ENCODE data around the gene GIT1.
"Not testable (repeated sequence)": the region's sequence is repeated elsewhere in the genome, so short reads cannot be mapped to it uniquely, and the experiment has no call there.

Gene GIT1

GRCh38 chr17:29567554-29568330, 21.7 kb downstream of the GIT1 start:
- DNase-seq (ENCODE audit: low spot score) = peak; percentile 80

- no peak for DNase-seq (ENCODE audit: low spot score)
These were observed 22.2 kb downstream of the GIT1 start for GRCh38 chr17:29567304-29567553.

- peak; percentile 85 for DNase-seq (ENCODE audit: low spot score)
These were observed 22.8 kb downstream of the GIT1 start, which contains the start of gene ABHD15 for GRCh38 chr17:29566473-29567303. Gene ABHD15 (minus strand): TSS chr17:29567037. CDS start chr17:29566966, 71 bp downstream.

GRCh38 chr17:29565643-29566472, 23.6 kb downstream of the GIT1 start:
- peak; percentile 54 for DNase-seq (ENCODE audit: low spot score)

GRCh38 chr17:29563816-29564215, 25.6 kb downstream of the GIT1 start:
- DNase-seq (ENCODE audit: low spot score) = no peak

- no peak for DNase-seq (ENCODE audit: low spot score)
These were observed 26.8 kb downstream of the GIT1 start for GRCh38 chr17:29562615-29563014.

GRCh38 chr17:29561554-29562517, 27.6 kb downstream of the GIT1 start:
- no peak for DNase-seq (ENCODE audit: low spot score)

- no peak for DNase-seq (ENCODE audit: low spot score)
These were observed 29.1 kb downstream of the GIT1 start for GRCh38 chr17:29560316-29560715.

GRCh38 chr17:29559640-29560039, 29.8 kb downstream of the GIT1 start:
- no peak for DNase-seq (ENCODE audit: low spot score)

GRCh38 chr17:29558139-29558538, 31.3 kb downstream of the GIT1 start:
- DNase-seq (ENCODE audit: low spot score) = not testable (repeated sequence)

- no peak for DNase-seq (ENCODE audit: low spot score)
These were observed 31.7 kb downstream of the GIT1 start for GRCh38 chr17:29557739-29558116.

- DNase-seq (ENCODE audit: low spot score) = no peak
These were observed 32.2 kb downstream of the GIT1 start for GRCh38 chr17:29557085-29557738.

GRCh38 chr17:29555840-29556239, 33.6 kb downstream of the GIT1 start:
- peak; percentile 76 for DNase-seq (ENCODE audit: low spot score)

GRCh38 chr17:29549177-29549923, 40.1 kb downstream of the GIT1 start:
- DNase-seq (ENCODE audit: low spot score) = no peak

- no peak for DNase-seq (ENCODE audit: low spot score)
These were observed 42.6 kb downstream of the GIT1 start for GRCh38 chr17:29546830-29547229.

- no peak for DNase-seq (ENCODE audit: low spot score)
These were observed 43.4 kb downstream of the GIT1 start for GRCh38 chr17:29546085-29546484.

GRCh38 chr17:29544066-29544465, 45.4 kb downstream of the GIT1 start:
- DNase-seq (ENCODE audit: low spot score) = no peak

GRCh38 chr17:29533976-29534375, 55.5 kb downstream of the GIT1 start:
- DNase-seq (ENCODE audit: low spot score) = no peak

- no peak for DNase-seq (ENCODE audit: low spot score)
These were observed 63.1 kb downstream of the GIT1 start for GRCh38 chr17:29526322-29526721.

- DNase-seq (ENCODE audit: low spot score) = no peak
These were observed 64.8 kb downstream of the GIT1 start for GRCh38 chr17:29524692-29525091.
